CD4-positive, CD25-positive, alpha-beta regulatory T cell (primary cell): ENCODE results near the gene MMP12. TPM values are rescaled to one million over a fixed set of nuclear protein-coding genes. Genes with fewer than 3 reads are reported as not detected.
"Not testable (repeated sequence)": the region's sequence is repeated elsewhere in the genome, so short reads cannot be mapped to it uniquely, and the experiment has no call there.

Experiments
- ATAC-seq, 2 donors: fragments of 150-1000 bp; cut with Tn5 transposase; one replicate each; pipeline ENCODE4 v1.10.0; 2021; ENCODE audit warnings: low read depth in 2 of 2, moderate number of reproducible peaks in 2 of 2, moderate library complexity in 1 of 2
- DNase-seq, 3 donors: peaks; one replicate each; pipeline versions ENCODE4 v3.0.0 to v3.0.0-alpha.2; 2012 to 2022; ENCODE audit warnings: mixed read lengths in 1 of 3
- H3K27ac ChIP-seq: one replicate; pipeline ENCODE4 v1.7.0; 2013; ENCODE audit warnings: mild to moderate bottlenecking, low read length; ENCODE audit not compliant: insufficient read depth, poor library complexity, severe bottlenecking
- H3K27me3 ChIP-seq: one replicate; pipeline ENCODE4 v1.7.0; 2013; ENCODE audit warnings: low read length; ENCODE audit not compliant: control insufficient read depth, insufficient read depth
- H3K36me3 ChIP-seq: one replicate; pipeline ENCODE4 v1.7.0; 2013; ENCODE audit warnings: mild to moderate bottlenecking, low read length, moderate library complexity; ENCODE audit not compliant: control insufficient read depth, insufficient read depth
- H3K4me1 ChIP-seq: 2 replicates; pipeline ENCODE4 v1.7.0; 2013; ENCODE audit warnings: mild to moderate bottlenecking, low read length; ENCODE audit not compliant: insufficient read depth, control insufficient read depth, poor library complexity, severe bottlenecking
- H3K4me3 ChIP-seq: one replicate; pipeline ENCODE4 v1.7.0; 2013; ENCODE audit warnings: low read depth, mild to moderate bottlenecking, low read length, moderate library complexity
- H3K9me3 ChIP-seq, 2 experiments: 1 replicate in 1 of 2; 2 replicates in 1 of 2; pipeline ENCODE4 v1.7.0; 2013; ENCODE audit warnings: low read length in 2 of 2, mild to moderate bottlenecking in 1 of 2, moderate library complexity in 1 of 2; ENCODE audit not compliant: control insufficient read depth in 2 of 2
- H3K27ac Mint-ChIP-seq, 3 donors: one replicate each; pipeline ENCODE4 v1.8.0; 2020 to 2022; ENCODE audit warnings: mild to moderate bottlenecking in 3 of 3, mixed read lengths in 3 of 3, moderate library complexity in 2 of 3
- H3K27me3 Mint-ChIP-seq: one replicate; pipeline ENCODE4 v1.8.0; 2022; ENCODE audit warnings: mild to moderate bottlenecking, mixed read lengths
- H3K36me3 Mint-ChIP-seq: one replicate; pipeline ENCODE4 v1.8.0; 2020; ENCODE audit warnings: mixed read lengths
- H3K4me1 Mint-ChIP-seq, 4 donors: one replicate each; pipeline ENCODE4 v1.8.0; 2020 to 2022; ENCODE audit warnings: mixed read lengths in 4 of 4, mild to moderate bottlenecking in 1 of 4
- H3K4me3 Mint-ChIP-seq, 4 donors: one replicate each; pipeline ENCODE4 v1.8.0; 2020 to 2022; ENCODE audit warnings: mild to moderate bottlenecking in 4 of 4, mixed read lengths in 4 of 4, moderate library complexity in 3 of 4
- H3K9me3 Mint-ChIP-seq, 7 donors: one replicate each; pipeline ENCODE4 v1.8.0; 2020 to 2022; ENCODE audit warnings: mixed read lengths in 7 of 7, mild to moderate bottlenecking in 3 of 7, moderate library complexity in 2 of 7
- polyA plus RNA-seq, 4 donors: library from polyadenylated mRNA; unstranded; fragments of 300-500 nt; fragmentation: Illumina TruSeq; gene quantifications; one replicate each; pipeline ENCODE4 v1.2.3, GENCODE V29; 2021
- total RNA-seq: library from RNA; stranded (reverse); gene quantifications from one replicate; pipeline ENCODE4 v1.2.3, GENCODE V29; 2022

The MMP12 gene
- total and polyA plus RNA-seq, 5 donors from 2014 or later = not detected

DNA sequence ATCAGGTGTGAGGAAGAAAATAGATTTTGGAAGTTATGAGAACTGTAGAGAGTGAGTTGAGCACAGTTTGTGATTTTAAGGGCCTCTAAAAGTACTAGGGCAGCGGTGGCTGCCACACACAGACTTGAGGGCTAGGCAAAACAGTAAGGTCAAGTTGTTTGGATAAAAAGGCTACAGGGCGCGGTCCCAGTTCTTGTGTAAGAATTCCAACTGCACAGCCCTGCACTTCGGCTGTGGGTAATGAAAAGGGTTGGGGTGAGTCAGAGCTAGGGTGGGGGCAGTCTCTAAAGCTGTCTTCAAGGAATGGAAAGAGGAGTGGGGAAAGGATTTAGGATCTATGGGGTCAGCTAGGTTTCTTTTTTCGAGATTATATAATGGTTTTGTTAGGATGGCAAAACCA is 31.1 kb upstream of the MMP12 start:
- H3K27me3 Mint-ChIP-seq, H3K4me3 Mint-ChIP-seq: not testable (repeated sequence)

DNA sequence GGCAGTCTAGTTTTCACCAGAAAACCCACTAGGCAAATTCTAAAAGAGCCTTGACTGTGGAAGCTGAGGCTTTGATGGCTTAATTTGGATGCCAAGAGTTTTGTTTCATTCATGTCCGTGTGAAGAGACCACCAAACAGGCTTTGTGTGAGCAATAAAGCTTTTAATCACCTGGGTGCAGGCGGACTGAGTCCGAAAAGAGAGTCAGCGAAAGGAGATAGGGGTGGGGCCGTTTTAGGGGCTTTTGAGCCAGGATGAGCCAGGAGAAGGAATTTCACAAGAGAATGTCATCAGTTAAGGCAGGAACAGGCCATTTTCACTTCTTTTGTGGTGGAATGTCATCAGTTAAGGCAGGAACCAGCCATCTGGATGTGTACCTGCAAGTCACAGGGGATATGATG is 29.1 kb upstream of the MMP12 start:
- H3K27ac ChIP-seq, H3K27me3 ChIP-seq, H3K27me3 Mint-ChIP-seq, H3K9me3 Mint-ChIP-seq, H3K9me3 ChIP-seq, H3K4me3 ChIP-seq, H3K4me1 ChIP-seq, H3K4me1 Mint-ChIP-seq, DNase-seq, H3K36me3 ChIP-seq, H3K36me3 Mint-ChIP-seq, ATAC-seq, H3K4me3 Mint-ChIP-seq, H3K27ac Mint-ChIP-seq: not testable (repeated sequence)

More for the DNA sequence above, 31.1 kb upstream of the MMP12 start:
- H3K4me3 ChIP-seq, H3K4me1 Mint-ChIP-seq, H3K27ac Mint-ChIP-seq, H3K4me1 ChIP-seq, H3K9me3 ChIP-seq, ATAC-seq, H3K27ac ChIP-seq, H3K36me3 Mint-ChIP-seq, DNase-seq, H3K27me3 ChIP-seq, H3K9me3 Mint-ChIP-seq, H3K36me3 ChIP-seq: not testable (repeated sequence)

DNA sequence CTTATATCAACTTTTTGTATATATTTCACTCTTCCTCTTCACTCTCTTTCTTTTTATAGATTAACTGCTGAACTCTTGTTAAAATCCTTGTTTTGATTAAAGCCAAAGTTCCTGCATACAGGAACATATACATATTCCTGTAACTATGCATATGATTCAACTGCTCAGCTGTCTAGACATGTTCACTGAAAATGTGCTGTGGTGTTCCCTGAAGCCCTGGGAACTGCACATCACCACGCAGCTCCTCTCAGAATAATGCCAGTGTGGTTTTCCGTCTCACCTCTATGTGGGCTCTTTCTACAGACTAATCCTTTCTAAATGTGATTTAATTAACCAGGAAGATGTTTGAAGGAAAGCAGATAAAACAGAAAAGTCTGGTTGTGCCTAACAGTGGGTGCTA is 25.6 kb upstream of the MMP12 start:
- no peaks in the 10 kb centered on the region for H3K27me3 ChIP-seq
- Mint-ChIP-seq H3K9me3 (peaks cover 0 to 4% (median 0%) of the 10 kb centered on the region in 7 donors), H3K36me3 (no peaks in the 10 kb centered on the region), H3K27ac (no peak overlapping the region), H3K27me3 (no peaks in the 10 kb centered on the region), H3K4me3 (no peak overlapping the region), H3K4me1 (no peaks in the 10 kb centered on the region)
- ATAC-seq (no peak), DNase-seq (no peak)
- no peak overlapping the region for H3K27ac ChIP-seq
- H3K36me3 ChIP-seq = no peaks in the 10 kb centered on the region
- no peaks in the 10 kb centered on the region for H3K4me1 ChIP-seq
- no peak overlapping the region for H3K4me3 ChIP-seq
- H3K9me3 ChIP-seq = no peaks in the 10 kb centered on the region

DNA sequence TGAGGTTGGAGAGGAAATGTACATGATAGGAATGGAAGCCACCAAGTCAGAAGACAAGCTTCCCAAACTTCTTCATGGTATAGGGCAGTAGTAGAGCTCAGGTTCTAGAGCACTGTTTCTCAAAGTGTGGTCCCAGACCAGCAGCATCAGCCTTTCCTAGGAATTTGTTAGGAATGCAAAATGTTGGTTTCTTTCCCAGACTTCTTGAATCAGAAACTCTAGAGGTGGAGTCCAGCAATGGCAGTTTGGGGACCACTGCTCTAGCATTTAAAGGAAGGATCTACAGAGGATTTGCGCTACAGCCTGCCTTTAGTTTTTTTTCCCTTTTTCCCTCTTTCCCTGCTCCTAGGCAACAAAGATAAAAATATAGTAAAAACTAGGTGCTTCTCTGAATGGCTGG is 17.0 kb upstream of the MMP12 start:
- no peaks in the 10 kb centered on the region for H3K27me3 ChIP-seq
- Mint-ChIP-seq H3K9me3 (peaks cover 0 to 9% (median 2%) of the 10 kb centered on the region in 7 donors), H3K36me3 (no peaks in the 10 kb centered on the region), H3K27me3 (no peaks in the 10 kb centered on the region), H3K4me1 (no peaks in the 10 kb centered on the region), H3K27ac (no peak overlapping the region), H3K4me3 (no peak overlapping the region)
- H3K9me3 ChIP-seq = no peaks in the 10 kb centered on the region
- H3K4me3 ChIP-seq = no peak overlapping the region
- DNase-seq (no peak), ATAC-seq (no peak)
- no peaks in the 10 kb centered on the region for H3K36me3 ChIP-seq
- H3K27ac ChIP-seq = no peak overlapping the region
- H3K4me1 ChIP-seq = no peaks in the 10 kb centered on the region

DNA sequence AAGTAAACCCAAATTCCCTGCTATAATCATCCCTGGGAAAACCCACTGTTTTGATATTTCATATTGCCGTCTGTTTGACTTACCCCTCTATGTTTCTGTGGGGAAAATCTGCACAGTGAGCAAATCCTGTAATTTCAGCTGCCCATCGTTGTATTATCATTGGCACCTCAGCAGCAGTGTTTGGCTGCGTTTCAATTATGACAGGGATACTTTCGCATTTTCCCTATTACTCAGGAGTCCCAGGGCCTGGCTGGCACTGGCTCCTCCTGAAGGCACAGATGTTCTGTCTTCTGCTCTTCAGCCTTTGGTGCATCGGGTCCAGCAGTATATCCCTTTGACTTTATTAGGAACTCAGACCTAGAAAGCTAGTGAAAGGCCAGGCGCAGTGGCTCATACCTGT is 12.2 kb upstream of the MMP12 start:
- Mint-ChIP-seq H3K4me1 (no peaks in the 10 kb centered on the region), H3K9me3 (peaks cover 0 to 3% (median 0%) of the 10 kb centered on the region in 7 donors), H3K36me3 (no peaks in the 10 kb centered on the region), H3K4me3 (no peak overlapping the region), H3K27me3 (no peaks in the 10 kb centered on the region), H3K27ac (no peak overlapping the region)
- Histone ChIP-seq H3K4me1 (no peaks in the 10 kb centered on the region), H3K27me3 (no peaks in the 10 kb centered on the region), H3K36me3 (no peaks in the 10 kb centered on the region), H3K4me3 (no peak overlapping the region), H3K27ac (no peak overlapping the region), H3K9me3 (no peaks in the 10 kb centered on the region)
- DNase-seq (no peak), ATAC-seq (no peak)

DNA sequence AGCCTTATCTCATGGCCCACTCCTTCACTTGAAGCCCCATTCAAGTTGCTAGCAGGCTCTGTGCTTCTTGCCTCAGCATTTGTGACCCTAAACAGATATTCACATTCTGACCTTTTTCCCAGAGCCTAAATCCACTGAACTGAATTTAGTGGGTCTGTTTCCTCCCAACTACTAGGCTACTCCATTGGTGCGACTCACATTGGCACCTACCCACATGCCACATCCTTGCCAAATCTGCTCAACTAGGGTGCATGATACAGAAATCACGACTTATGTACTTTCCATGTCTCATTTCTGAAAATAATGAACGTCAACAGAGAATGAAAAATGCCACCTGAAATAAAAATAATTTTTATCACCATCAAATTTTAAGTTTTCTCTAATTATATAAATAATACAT is 8.4 kb upstream of the MMP12 start:
- Histone ChIP-seq H3K27ac (no peak overlapping the region), H3K4me3 (no peak overlapping the region), H3K4me1 (no peaks in the 10 kb centered on the region), H3K9me3 (no peaks in the 10 kb centered on the region), H3K27me3 (no peaks in the 10 kb centered on the region), H3K36me3 (no peaks in the 10 kb centered on the region)
- no peaks in the 10 kb centered on the region for H3K4me1 Mint-ChIP-seq
- H3K9me3 Mint-ChIP-seq = peaks cover 0 to 3% (median 0%) of the 10 kb centered on the region in 7 donors
- no peak overlapping the region for H3K27ac Mint-ChIP-seq
- no peak overlapping the region for H3K4me3 Mint-ChIP-seq
- DNase-seq (no peak), ATAC-seq (no peak)
- no peaks in the 10 kb centered on the region for H3K36me3 Mint-ChIP-seq
- H3K27me3 Mint-ChIP-seq = no peaks in the 10 kb centered on the region

DNA sequence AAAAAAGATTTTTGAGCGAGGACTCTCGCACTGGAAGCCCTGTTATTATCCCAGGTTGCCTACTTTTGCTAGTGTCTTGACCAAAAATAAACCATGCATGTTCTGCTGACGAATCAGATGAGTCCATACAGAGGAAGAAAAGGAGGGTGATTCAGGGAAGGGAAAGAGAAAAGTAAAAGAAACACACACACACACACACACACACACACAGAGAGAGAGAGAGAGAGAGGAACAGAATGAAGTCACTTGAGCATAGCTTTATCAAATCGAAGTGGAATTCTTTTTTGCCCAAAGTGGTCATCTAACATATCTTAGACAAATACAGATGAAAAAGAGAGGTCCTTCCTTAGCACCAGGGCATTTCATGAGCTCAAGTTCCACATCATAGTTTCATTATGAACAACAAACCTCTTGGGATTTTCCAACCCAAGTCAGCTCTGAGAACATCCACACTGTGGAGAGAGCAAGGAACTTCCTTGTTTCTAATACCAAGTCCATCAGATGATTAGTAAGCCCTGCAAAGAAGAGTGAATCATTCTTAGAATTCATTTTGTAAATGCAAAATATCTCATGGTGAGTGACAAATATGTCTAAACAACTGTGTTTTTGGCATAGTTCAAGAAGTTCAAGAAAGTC is 7.7 kb upstream of the MMP12 start:
- DNase-seq = no peak
- no peak overlapping the region for H3K27ac Mint-ChIP-seq

DNA sequence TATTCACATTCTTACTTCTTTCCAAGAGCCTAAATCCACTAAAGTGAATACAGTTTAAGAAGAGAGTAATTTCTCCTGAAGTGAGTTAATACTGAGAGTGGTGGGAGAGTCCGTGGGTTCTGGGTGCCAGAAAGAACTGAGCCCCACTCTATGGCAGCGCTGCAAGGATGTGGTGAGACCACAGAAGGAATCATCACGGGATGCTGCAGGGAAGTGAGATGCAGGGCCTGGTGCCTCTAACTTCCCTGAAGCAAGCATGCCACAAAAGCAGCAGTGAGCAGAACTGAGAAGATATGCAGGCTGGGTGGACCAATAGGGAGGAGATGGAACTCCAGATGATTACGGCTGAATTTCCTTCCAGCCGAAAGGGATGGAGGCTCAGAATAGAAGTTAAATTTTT is 5.0 kb upstream of the MMP12 start:
- Histone ChIP-seq H3K4me1 (no peaks in the 10 kb centered on the region), H3K9me3 (no peaks in the 10 kb centered on the region), H3K4me3 (no peak overlapping the region), H3K27ac (no peak overlapping the region), H3K36me3 (no peaks in the 10 kb centered on the region), H3K27me3 (no peaks in the 10 kb centered on the region)
- peaks cover 0 to 3% (median 0%) of the 10 kb centered on the region in 7 donors for H3K9me3 Mint-ChIP-seq
- DNase-seq = no peak
- H3K4me3 Mint-ChIP-seq = no peak overlapping the region
- H3K4me1 Mint-ChIP-seq = no peaks in the 10 kb centered on the region
- no peak overlapping the region for H3K27ac Mint-ChIP-seq
- no peaks in the 10 kb centered on the region for H3K36me3 Mint-ChIP-seq
- no peaks in the 10 kb centered on the region for H3K27me3 Mint-ChIP-seq
- ATAC-seq = no peak

More for the DNA sequence above, 7.7 kb upstream of the MMP12 start:
- H3K27me3 Mint-ChIP-seq = no peaks in the 10 kb centered on the region
- Histone ChIP-seq H3K27ac (no peak overlapping the region), H3K4me3 (no peak overlapping the region), H3K27me3 (no peaks in the 10 kb centered on the region), H3K36me3 (no peaks in the 10 kb centered on the region), H3K9me3 (no peaks in the 10 kb centered on the region), H3K4me1 (no peaks in the 10 kb centered on the region)
- no peaks in the 10 kb centered on the region for H3K36me3 Mint-ChIP-seq
- peak overlapping the region in 1 of 4 donors; percentile 52 for H3K4me3 Mint-ChIP-seq
- H3K9me3 Mint-ChIP-seq = peaks cover 0 to 3% (median 0%) of the 10 kb centered on the region in 7 donors
- no peaks in the 10 kb centered on the region for H3K4me1 Mint-ChIP-seq
- ATAC-seq = no peak
